Fibroblast of skin of back (primary cell): ENCODE measurements around the gene HOXC5.

Source experiments
- DNase-seq: peaks from one replicate; pipeline ENCODE4 v3.0.0-alpha.2; 2013

Gene HOXC5

DNA sequence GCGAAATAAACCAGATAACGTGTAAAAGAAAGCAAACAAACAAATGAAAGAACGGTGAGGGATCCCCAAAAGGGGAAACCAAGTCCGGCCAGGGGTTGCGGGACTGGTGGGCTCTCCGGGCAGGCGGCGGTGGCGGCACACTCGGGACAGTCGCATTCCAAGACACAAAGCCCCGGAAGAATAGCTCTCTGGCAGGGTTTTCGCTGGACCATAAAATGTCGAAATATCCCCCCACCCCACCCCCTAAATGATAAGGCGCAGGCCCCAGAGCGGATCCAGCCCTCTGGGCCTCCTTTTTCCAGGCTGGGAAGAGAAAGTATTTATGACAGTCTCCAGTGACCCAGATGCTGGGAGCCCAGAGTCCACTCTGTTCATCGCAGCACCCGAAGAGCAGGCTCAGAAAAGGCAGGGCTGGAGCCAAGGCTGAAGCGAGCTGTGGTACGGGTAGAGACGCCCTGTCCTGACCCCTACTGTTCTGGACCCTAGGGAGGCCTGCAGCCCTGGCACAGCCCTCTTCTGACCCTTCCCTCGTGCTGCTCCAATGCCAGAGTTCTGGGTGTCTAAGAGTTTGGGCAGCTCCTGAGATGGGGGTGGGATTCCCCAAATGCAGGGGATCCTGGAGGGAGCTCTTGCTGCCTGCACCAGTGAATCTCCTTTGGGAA lies 26.2 kb upstream of the HOXC5 start:
- no peak for DNase-seq

DNA sequence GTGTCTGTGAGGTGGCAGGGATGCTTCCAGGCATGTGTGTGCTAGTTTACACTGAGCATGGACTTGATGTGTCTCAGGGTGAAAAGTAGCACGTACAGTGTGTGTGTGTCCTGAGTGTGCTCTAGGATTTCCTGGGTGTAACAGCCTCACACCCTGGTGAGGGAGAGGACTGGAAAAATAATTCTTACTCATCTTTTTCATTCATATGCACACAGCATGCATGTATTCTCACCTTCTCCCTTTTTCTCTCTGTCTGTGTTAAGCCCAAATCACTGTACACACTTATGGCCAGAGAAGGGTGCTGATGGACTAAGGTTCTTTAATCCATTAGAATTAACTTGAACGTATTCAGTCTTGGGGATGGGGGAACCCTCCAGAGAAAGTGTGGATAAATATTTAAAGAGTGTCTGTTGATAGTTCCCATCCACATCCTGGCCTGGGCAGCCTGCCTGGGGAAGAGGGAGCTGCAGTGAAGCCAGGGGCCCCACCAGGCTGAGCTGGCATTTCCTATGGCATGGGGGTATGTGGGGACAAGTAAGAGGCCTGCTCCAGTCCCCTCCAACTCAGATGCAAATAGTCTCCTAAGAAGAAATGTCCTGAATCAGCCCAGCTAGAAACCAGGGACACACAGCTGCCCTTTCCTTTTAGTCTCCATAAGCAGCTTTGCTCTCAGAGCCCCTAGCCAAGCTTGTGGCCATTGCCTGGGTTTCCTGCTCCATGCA lies 25.2 kb upstream of the HOXC5 start:
- DNase-seq = no peak

DNA sequence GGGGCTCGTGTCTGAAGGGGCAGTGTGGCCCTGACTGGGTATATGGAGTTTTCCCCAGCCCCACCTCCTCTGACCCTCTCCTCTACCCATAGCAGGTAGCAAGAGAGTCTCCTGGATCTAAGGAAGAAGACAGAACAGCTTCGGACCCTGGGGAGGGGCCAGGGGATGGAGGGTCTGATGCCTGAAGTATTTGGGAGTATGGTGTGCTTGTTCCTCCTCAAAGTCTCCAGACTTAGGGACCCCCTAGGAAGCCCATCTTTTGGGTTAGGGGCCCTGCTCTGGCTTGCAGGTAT lies 24.6 kb upstream of the HOXC5 start:
- DNase-seq = no peak

DNA sequence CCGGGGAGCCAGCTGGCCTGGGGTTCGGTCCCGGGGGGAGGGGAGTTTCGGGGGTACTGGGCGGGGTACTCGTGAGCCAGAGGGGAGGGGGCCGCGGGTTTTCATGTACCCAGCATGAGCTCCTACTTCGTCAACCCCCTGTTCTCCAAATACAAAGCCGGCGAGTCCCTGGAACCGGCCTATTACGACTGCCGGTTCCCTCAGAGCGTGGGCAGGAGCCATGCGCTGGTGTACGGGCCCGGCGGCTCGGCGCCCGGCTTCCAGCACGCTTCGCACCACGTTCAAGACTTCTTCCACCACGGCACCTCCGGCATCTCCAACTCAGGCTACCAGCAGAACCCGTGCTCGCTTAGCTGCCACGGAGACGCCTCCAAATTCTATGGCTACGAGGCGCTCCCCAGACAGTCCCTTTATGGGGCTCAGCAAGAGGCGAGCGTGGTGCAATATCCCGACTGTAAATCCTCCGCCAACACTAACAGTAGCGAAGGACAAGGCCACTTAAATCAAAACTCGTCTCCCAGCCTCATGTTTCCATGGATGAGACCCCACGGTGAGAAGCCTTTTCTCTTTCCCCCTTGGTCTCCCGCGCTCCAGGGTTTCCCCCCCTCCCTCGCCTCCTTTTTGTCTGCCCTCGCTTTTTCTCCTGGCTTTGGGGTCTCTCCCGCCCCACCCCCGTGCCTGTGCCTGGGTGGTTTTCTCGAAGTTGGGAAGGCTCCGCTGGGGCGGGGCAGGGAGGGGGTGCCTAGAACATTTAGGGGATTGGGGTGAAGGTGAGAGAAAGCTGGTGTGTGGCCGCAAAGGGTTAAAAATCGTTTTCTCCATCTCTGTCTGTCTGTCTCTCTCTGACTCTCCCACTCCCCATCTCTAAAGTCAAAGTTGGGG lies 23.4 kb upstream of the HOXC5 start:
- no peak for DNase-seq

DNA sequence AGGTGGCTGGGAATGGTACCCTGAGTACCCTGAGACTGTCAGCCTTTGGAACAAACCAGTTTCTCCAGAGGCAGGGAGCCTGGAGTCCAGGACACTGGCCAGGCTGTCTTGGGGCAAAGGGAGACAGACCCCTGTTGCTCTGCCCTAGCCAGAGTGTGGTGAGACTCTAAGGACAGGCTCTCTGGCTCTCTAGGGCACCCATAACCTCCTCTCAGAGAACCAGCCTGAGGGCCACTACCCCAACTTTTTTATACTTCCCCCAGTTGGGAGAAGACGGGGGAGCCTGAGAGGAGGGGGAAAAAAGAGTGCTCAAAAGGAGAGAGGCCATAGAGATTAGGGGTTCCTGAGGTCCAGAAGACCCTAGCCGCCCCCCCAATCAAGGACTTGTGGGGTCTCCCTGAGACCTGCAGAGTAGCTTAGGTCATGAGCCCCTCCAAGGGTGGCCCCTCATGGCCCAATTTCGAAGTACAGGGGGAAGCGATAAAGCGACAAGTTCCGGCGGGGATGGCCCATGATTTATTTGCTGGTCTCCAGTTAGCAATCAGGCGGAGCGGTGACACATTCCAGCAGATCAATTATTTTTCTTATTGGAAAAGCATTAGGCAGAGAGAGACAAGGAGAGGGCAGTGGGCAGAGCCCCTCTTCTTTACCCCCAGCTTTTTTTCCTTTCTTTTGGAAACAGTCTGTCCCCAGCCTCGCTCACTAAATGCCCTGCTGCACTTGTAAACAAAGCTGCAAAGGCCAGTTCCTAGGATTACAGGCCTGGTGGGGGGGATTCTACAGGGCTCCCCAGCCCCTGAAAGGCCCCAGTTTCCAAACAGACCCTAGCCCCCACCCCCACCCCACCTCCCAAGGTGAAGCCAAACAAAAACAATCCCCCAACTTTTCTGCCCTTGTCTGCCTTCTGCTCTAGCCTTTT lies 22.5 kb upstream of the HOXC5 start:
- no peak for DNase-seq

DNA sequence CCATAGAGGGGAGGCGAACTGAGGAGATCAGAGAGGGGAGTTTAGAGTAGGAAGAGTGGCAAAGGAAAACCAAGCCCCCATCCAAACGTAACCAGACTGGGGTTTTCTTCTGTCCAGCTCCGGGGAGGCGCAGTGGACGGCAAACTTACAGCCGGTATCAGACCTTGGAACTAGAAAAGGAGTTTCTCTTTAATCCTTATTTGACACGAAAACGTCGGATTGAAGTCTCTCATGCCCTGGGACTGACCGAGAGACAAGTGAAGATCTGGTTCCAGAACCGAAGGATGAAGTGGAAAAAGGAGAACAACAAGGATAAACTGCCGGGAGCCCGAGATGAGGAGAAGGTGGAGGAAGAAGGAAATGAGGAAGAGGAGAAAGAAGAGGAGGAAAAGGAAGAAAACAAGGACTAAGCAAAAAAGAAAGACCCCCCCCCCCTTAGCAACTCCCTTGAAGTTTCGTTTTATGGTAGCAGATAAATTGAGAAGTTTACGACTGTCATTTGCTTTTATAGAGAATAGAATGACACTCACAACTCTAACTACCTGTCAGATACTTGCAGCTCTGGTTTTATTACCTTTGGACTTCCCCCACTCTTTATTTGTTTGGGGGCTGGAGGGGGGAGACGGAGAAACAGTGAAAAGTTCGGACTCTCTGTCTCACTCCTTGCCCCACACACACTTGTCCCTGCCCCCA lies 21.7 kb upstream of the HOXC5 start:
- DNase-seq = no peak

DNA sequence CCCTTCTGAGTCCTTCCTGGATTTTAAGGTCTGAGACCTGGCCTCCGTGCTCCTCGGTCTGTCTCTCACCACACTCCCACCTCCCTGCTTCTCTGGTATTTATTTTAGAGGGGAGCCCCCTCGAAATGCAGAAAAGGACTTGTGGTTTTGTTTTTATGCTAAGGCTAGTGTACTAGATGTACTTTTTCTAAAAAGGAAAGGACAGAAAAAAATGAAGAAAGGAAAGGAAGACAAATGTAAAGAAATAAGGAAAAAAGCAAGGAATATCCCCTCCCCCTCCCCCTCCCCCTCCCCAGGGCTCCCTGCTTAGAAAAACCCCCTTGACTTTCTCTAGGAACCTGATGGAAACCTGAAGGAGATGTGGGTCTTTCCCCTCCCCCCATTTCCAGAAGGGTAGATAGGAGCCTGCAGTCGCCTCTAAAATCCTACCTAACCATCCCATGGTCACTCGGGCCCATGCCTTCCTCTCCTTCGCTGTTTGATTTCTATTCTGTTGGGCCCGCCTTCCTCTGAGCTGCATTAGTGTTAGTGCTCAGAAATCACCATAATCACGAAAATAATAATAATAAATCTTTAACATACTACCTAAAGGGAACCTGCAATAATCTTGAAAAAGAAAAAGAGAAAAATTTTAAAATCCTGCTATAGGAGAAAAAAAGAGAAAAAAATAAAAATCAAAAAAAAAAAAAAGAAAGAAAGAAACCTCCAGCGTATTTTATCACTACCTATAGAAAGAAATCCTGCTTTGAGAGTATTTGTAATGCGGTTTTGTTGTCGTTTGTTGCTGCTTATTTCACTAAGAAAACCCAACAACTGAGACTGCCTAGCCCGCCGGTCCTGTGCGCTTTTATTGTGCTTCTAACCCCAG lies 21.0 kb upstream of the HOXC5 start:
- no peak for DNase-seq

DNA sequence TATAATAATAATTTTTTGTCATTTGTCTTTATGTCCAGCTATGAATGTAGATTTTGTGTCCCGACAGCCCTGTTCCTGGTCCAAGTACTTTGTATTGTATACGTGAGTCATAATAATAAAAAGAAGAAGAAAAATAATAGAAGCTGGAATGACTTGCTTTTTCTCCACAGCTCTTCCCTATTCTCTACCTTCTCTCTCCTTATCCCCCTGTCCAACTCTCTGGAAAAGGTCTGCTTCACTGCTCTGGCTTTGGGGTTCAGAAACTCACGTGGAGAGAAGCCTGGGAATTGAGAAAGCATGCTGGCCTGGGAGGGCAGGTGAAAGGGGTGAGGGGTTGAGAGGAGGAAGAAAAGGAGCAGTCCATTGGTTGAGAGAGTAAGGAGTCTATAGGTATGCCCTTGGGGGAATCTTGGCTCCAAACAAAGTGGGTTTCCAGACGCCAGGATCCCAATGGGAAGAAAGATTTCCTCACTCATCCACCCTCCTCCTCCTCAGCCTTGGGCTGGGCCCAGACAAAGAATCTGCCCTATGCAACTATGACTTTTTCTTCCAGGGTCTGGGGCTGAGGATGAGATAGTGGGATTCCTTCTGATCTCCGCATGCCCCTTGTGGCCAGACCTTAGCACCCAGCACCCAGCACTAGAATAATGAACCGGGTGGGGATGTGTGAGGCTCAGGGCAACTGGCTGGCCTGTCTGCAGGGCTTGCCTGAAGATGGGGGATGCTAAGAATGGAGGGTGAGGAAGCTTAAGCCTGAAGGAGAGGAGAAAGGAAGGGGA lies 20.0 kb upstream of the HOXC5 start:
- no peak for DNase-seq

DNA sequence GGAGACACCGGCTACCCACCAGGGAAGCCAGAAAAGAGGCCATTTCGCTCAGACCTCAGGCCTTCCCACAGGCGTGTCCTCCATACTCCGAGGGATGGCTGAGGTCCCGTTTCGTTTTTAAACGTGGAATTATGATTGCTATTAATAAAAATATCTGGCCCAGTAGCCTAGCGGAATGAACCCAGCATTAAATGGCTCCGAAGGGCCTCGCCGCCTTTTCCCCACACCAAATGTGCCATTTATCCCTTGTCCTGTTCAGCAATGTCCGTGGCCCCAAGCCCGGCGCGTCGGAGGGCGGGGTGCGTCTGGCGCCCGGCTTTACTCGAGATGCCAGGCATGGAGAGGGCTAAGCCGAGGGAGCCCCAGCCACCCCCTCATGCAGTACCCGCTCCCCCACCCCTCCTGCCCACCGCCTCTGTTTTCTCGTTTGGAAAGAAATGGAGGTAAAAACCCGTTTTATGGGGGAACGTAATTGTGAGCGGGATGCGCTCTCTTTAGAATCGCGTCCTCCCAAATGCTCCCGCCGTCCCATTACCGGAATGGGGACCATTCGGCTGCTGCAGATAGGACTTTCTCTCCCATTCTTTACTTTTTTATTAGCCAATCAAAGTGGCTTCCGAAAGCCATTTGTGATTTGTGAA lies 18.4 kb upstream of the HOXC5 start:
- DNase-seq = no peak

DNA sequence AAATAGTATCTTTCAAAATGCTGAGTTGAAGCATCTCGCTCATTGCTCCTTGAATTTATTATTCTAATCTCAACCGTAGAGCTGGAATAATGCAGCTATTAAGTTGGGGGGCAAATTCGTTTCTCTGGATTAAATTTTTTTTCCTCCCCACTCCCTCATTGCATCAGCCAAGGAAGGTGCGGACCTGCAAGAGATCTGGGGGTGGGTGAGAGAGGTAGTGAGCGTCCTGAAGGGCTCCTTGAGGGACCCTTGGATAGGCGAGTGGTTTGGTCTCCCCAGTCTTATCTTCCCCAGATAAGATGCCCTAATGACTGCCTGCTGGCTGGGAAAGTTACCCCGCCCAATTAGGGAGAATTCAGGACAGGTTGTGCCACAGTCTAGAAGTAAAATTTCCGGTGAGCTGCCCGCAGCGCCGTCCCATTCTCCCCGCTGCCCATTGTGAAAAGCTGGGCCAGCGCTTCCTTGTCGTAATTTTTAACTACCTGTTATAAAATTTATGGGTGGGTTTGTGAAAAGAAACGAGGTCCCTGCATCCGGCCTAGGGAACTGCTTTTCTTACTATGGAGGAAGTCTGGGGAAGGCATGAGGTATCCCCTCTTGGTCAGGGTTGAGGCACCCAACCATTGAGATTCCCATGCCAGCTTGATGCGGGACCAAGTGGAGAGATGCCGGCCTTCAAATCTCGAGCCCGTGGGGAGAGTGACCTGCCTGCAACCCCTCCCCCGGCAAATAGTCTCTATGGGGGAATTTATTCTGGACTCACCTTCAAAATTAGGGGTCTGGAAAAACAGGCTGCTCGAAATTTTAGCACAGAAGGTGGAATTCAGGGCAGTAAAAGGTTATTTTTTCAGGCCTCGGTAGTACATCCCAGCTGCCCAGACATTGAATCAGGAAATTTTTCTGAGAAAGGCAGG lies 17.6 kb upstream of the HOXC5 start:
- no peak for DNase-seq

DNA sequence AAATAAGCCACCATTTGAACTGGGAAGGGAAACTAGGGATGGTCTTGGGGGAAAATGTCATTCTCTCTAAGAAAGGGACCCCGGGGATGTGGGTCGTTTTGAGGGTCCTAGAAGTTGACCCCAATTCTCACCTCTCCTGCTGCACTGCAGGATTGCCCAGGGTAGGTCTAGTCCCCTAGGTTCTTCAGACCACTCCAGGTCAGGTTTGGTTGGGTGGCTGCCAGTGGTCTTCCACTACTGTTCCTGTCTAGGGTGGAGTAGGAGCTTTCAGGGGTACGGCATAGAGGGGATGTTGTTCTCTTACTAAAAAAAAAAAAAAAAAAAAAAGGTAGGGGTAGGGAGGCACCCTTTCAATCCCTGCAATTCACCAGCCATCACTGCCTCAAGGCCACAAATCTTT lies 16.8 kb upstream of the HOXC5 start:
- DNase-seq = no peak

DNA sequence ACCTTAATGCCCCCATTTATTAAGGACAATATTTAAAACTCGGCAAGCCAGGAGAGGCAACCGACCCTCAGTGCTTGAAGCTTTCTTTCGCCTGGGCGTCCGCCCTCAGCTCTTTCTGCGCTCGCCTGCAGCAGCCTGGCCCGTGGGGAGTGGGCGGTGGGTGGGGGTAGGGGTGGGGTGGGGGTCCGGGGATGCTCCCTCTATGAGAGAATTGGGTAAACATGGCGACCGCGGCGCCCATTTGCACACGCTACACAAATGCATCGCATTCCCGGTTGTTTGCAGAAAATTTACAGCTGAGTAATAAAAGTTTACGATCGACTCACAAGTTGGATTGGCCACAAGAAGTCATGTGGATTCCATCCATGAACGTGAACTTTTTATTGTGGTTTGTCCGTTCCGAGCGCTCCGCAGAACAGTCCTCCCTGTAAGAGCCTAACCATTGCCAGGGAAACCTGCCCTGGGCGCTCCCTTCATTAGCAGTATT lies 16.3 kb upstream of the HOXC5 start:
- DNase-seq = no peak

DNA sequence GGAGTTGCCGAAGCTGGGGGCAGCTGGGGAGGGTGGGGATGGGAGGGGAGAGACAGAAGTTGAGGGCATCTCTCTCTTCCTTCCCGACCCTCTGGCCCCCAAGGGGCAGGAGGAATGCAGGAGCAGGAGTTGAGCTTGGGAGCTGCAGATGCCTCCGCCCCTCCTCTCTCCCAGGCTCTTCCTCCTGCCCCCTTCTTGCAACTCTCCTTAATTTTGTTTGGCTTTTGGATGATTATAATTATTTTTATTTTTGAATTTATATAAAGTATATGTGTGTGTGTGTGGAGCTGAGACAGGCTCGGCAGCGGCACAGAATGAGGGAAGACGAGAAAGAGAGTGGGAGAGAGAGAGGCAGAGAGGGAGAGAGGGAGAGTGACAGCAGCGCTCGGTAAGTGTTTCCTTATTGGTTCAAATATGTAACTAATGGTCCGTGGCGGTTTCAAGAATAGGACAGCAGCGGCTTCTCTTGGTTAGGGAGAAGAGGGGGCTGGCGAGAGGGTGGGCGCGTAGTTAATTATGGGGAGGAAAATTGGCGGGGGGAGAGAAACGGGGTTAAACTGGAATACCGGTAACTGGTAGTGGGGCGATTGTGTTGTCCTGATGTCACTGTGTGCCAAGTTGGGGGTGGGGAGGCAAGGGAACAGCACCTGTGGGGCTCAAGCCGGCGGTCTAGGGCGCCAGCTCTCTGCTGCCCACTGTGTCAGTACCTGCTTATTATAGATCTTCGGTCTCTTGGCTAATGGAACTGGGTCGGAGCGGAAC lies 15.6 kb upstream of the HOXC5 start:
- DNase-seq = no peak

DNA sequence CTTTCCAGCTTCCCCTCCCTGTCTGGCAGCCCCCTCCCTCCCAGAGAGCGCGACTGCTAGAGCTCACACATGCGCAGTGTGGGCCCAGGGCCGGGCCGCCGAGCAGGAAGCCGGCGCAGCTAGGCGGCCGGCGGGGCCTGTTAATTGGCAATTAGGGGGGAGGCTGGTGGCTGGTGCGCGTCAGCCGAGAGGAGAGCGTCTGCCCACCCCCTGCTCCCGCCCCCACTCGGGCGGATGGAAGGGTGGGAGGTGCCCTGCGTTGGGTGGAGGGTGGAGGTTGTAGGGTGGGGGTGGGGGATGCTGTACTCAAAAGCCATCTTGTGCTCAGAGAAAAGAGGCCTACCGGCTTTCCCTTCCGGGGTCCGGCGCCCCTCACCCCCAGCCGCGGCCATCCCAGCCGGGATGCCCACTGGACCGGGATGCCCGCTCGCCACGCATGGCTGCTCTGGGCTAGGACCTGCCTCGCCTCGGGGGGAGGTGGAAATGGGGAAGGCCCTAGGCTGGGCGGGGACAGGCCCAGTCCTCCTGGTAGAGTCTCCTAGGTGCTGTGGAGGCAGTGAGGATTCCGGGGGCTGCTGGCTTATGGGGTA lies 14.9 kb upstream of the HOXC5 start:
- DNase-seq = peak; percentile 48

DNA sequence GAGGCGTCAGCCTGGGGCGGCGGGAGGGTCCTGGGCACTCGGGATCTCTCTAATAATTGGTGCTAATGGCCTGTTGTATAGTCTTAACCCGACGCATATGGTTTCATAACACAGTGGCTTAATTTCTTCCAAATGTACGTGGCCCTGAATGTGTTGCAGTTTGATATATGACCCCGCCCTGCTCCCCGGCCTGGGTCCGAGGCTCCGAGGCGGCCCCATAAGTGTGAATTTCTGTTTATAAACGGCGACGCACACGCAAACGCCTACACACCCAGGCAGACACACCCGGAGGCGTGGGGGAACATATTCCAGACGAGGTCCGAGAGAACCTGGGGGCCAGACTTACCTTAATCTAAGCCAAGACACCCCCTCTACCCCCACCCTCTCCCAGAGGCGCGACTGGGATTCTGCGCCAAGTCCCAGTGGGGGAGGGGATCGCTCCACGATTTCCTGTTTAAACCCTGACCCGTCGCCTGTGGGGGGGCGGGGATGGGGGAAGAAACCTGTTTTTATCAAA lies 14.3 kb upstream of the HOXC5 start:
- DNase-seq = no peak

DNA sequence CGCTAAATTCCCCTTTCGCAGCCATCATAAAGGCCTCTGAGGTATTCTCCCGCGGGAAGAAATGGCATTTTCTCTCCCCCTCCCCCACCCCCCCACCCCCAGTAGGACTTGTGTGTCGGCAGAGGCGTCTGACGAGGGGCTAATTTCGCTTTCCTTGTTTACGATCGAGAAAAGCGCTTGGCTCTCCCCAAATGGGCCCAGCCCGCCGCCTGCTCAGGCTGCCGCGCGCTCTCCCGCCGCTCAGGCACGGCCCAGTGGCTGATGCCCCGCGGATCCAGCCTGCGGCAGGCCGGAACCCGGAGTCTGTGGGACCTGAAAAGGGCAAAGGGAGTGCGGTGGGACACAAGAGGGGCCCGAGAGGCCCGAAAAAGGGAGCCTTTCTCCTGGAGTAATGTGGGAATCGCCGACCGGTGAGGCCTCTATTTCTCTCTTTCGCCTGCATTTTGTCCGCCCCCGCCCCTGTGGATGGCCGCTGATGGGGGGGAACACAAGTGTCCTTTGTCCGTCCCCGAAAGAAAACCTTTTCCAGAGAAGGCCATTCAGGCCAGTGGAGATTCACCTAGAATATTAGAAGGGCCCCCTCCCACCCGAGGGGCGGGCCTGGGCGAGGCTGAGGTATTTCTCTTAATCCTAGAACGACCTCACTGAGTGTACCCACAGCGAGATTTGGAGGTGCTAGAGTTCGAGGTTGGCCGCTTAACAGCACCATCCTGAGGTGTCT lies 13.6 kb upstream of the HOXC5 start:
- DNase-seq = no peak
